HL-60 (cell line): Measurements from ENCODE around the gene DGCR6.
"Not testable (repeated sequence)": the region's sequence is repeated elsewhere in the genome, so short reads cannot be mapped to it uniquely, and the experiment has no call there.

Experiments
- DNase-seq, 2 experiments: peaks; one replicate each; pipeline ENCODE4 v3.0.0-alpha.2; 2010 to 2020; ENCODE audit warnings: low read depth in 1 of 2, low spot score in 1 of 2
- H3K27ac ChIP-seq: fragments of 250-450 bp; sonication (Bioruptor Pico); replicated peaks from 2 replicates; pipeline ENCODE4 v1.5.1; 2020; ENCODE audit warnings: mild to moderate bottlenecking, moderate library complexity
- H3K27me3 ChIP-seq: fragments of 250-450 bp; sonication (Bioruptor Pico); 2 replicates; pipeline ENCODE4 v1.5.1; 2021; ENCODE audit warnings: mild to moderate bottlenecking, moderate library complexity; ENCODE audit not compliant: insufficient read depth, poor library complexity, severe bottlenecking
- H3K4me3 ChIP-seq: replicated peaks from 2 replicates; pipeline ENCODE4 v1.5.1; 2011; ENCODE audit warnings: mild to moderate bottlenecking, control low read depth, low read length; ENCODE audit not compliant: insufficient read depth
- CTCF ChIP-seq: IDR thresholded peaks from one replicate; pipeline ENCODE4 v1.5.1; 2011; ENCODE audit warnings: low read length, control low read depth, inconsistent platforms; ENCODE audit not compliant: insufficient read depth
- GABPA ChIP-seq: IDR thresholded peaks from 2 replicates; pipeline ENCODE4 v1.6.1; 2012; ENCODE audit warnings: low read depth
- POLR2AphosphoS5 ChIP-seq: IDR thresholded peaks from 2 replicates; pipeline ENCODE4 v1.6.1; 2012; ENCODE audit warnings: low read depth
- REST ChIP-seq: IDR thresholded peaks from 2 replicates; pipeline ENCODE4 v1.6.1; 2012; ENCODE audit warnings: low read depth; ENCODE audit not compliant: insufficient replicate concordance
- SPI1 ChIP-seq: IDR thresholded peaks from 2 replicates; pipeline ENCODE4 v1.6.1; 2012; ENCODE audit warnings: low read depth, mild to moderate bottlenecking, borderline replicate concordance

DGCR6 gene

GRCh38 chr22:18906896-18907295 is 776 bp downstream of the DGCR6 start:
- Histone ChIP-seq H3K27me3 (no peaks in the 10 kb centered on the region), H3K27ac (no peak overlapping the region), H3K4me3 (no peak overlapping the region)
- DNase-seq = no peak
- TF ChIP-seq GABPA (no peak), CTCF (no peak), SPI1 (no peak), REST (no peak), POLR2AphosphoS5 (no peak)

GRCh38 chr22:18909556-18909955 is 3.4 kb downstream of the DGCR6 start:
- TF ChIP-seq GABPA (no peak), CTCF (no peak), POLR2AphosphoS5 (no peak), REST (no peak)

GRCh38 chr22:18911535-18911934 is 5.4 kb downstream of the DGCR6 start:
- DNase-seq, H3K27ac ChIP-seq, H3K27me3 ChIP-seq, H3K4me3 ChIP-seq: not testable (repeated sequence)

More at GRCh38 chr22:18909556-18909955, 3.4 kb downstream of the DGCR6 start:
- H3K27me3 ChIP-seq = no peaks in the 10 kb centered on the region
- no peak for DNase-seq
- H3K4me3 ChIP-seq = no peak overlapping the region
- no peak overlapping the region for H3K27ac ChIP-seq

- DNase-seq, H3K4me3 ChIP-seq, H3K27me3 ChIP-seq, H3K27ac ChIP-seq: not testable (repeated sequence)
Measured at GRCh38 chr22:18912264-18912946, 6.3 kb downstream of the DGCR6 start.

GRCh38 chr22:18914558-18914957 is 8.4 kb downstream of the DGCR6 start:
- not testable (repeated sequence) for DNase-seq, H3K27ac ChIP-seq, H3K27me3 ChIP-seq, H3K4me3 ChIP-seq

GRCh38 chr22:18915550-18915949 is 9.4 kb downstream of the DGCR6 start:
- not testable (repeated sequence) for H3K4me3 ChIP-seq, H3K27me3 ChIP-seq, H3K27ac ChIP-seq, DNase-seq

GRCh38 chr22:18917818-18918217 is 11.7 kb downstream of the DGCR6 start:
- not testable (repeated sequence) for H3K27me3 ChIP-seq, DNase-seq, H3K4me3 ChIP-seq, H3K27ac ChIP-seq

GRCh38 chr22:18920257-18920902 is 14.3 kb downstream of the DGCR6 start:
- H3K27me3 ChIP-seq, DNase-seq, H3K4me3 ChIP-seq, H3K27ac ChIP-seq: not testable (repeated sequence)
